ENCODE results near the gene SLC6A2.

SLC6A2 gene

DNA sequence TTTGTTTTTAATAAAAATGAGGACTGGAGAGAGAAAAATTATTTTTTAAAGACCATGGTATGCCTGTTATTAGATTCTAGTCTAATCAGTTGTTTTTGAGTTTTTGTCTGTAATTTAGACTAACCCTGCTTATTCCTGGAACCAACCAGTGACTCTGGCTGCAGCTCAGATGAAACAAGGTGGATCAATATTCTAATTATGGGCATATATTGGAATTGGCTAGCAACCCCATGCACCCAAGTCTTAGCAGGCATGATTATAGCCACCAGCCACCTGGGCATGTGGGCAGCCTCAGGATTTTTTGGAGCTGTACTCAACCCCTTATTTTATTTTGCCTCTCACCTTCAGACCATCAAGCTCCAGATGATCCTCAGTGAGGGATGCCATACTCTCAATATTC, 21.6 kb upstream of the SLC6A2 start:
- TF ChIP-seq FOXM1 (IDR thresholded peaks at IDR 0.05; ENCODE audit: borderline replicate concordance, low read depth) = no peak

GRCh38 chr16:55638256-55638655, 17.5 kb upstream of the SLC6A2 start:
- no peak for TF ChIP-seq CEBPB (IDR thresholded peaks at IDR 0.05)

- no peak for TF ChIP-seq CEBPB (IDR thresholded peaks at IDR 0.05)
Observed at GRCh38 chr16:55640701-55641327, 15.0 kb upstream of the SLC6A2 start.

DNA sequence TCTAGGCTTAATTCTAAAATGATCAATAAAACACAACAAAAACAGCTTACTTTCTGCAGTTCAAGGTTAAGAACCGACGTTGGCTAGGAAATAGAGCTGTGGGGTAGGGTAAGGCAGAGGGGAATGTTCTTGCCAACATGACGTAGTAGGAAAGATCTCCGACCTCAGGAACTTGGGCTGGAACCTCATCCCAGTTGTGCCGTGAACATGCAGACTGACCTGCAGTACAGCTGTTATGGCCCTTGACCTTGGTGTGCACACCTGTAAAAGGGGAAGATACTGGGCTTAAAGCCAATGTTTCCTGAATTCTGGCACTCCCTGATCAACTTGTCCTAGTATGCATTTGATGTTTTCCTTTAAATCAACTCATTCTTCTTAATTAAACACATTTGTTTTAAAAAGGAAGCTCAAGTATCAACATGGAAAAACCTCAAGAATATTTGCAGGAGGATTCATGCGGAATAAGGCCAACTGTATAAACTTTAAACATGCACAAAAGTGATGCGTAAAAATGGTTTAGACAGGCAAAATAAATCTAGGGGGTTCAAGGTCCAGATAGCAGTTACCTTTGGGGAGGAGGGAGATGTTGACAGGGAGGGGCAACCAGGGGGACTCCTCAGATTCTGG, 14.2 kb upstream of the SLC6A2 start:
- TF ChIP-seq NFIC (IDR thresholded peaks at IDR 0.05) (no peak), USF1 (IDR thresholded peaks at IDR 0.05) (no peak), YY1 (IDR thresholded peaks at IDR 0.05; ENCODE audit: low read depth) (no peak), CEBPB (IDR thresholded peaks at IDR 0.05) (no peak), REST (IDR thresholded peaks at IDR 0.05; ENCODE audit: low read depth) (no peak), EP300 (IDR thresholded peaks at IDR 0.05; ENCODE audit: borderline replicate concordance) (no peak), TCF12 (IDR thresholded peaks at IDR 0.05; ENCODE audit: low read depth) (no peak), TAF1 (IDR thresholded peaks at IDR 0.05; ENCODE audit: low read depth) (no peak)

- no peak for TF ChIP-seq FOXM1 (IDR thresholded peaks at IDR 0.05; ENCODE audit: borderline replicate concordance, low read depth)
- TF ChIP-seq ZBTB7A (IDR thresholded peaks at IDR 0.05; ENCODE audit: low read depth) = no peak
- TF ChIP-seq REST (IDR thresholded peaks at IDR 0.05; ENCODE audit: low read depth) = no peak
- TF ChIP-seq EP300 (IDR thresholded peaks at IDR 0.05; ENCODE audit: borderline replicate concordance) = no peak
- no peak for TF ChIP-seq USF1 (IDR thresholded peaks at IDR 0.05)
- no peak for TF ChIP-seq YY1 (IDR thresholded peaks at IDR 0.05; ENCODE audit: low read depth)
- no peak for TF ChIP-seq EGR1 (IDR thresholded peaks at IDR 0.05)
Observed at GRCh38 chr16:55642611-55643010, 13.2 kb upstream of the SLC6A2 start.

GRCh38 chr16:55643161-55643970, 12.4 kb upstream of the SLC6A2 start:
- TF ChIP-seq REST (IDR thresholded peaks at IDR 0.05; ENCODE audit: low read depth) (no peak), TEAD4 (IDR thresholded peaks at IDR 0.05) (no peak), FOXM1 (IDR thresholded peaks at IDR 0.05; ENCODE audit: borderline replicate concordance, low read depth) (no peak), EGR1 (IDR thresholded peaks at IDR 0.05) (no peak), CREB1 (IDR thresholded peaks at IDR 0.05; ENCODE audit: low read depth) (no peak), NFIC (IDR thresholded peaks at IDR 0.05) (no peak)
